HepG2 (cell line): ENCODE measurements around the gene RABGAP1L. TPM values are rescaled to one million over a fixed set of nuclear protein-coding genes. Genes with fewer than 3 reads are reported as not detected.

Experiments used
- ATAC-seq: fragments of 200-7000 bp; cut with Tn5 transposase; 3 replicates; pipeline ENCODE4 v1.9.1; 2020; ENCODE audit warnings: mild to moderate bottlenecking, moderate library complexity
- BruUV-seq: library from RNA; stranded (reverse); fragments of 400-500 nt; replicated peaks from 2 replicates; lab custom pipeline; 2021; lab: Mats Ljungman, UMichigan
- CTCF ChIA-PET: fragments of 300-600 bp; formaldehyde crosslinking; extraction: SDS; loops from one replicate; lab custom pipeline; 2021; ENCODE audit warnings: low total read pairs, inconsistent platforms, low intra/inter-chr PET ratio; lab: Yijun Ruan, JAX
- POLR2A ChIA-PET: fragments of 350-600 bp; sonication (Branson Sonifier 250); formaldehyde crosslinking; loops from one replicate; lab custom pipeline; 2020; ENCODE audit warnings: antibody characterized with exemption, inconsistent platforms; lab: Yijun Ruan, JAX
- DNase-seq: peaks from one replicate; pipeline ENCODE4 v3.0.0-alpha.2; 2015; ENCODE audit warnings: low spot score
- FAIRE-seq: peaks from 3 replicates; lab custom pipeline; 2011; peaks lifted over from hg19 to GRCh38; lab: Jason Lieb, UNC
- H2AFZ ChIP-seq: one replicate; pipeline ENCODE4 v1.6.1; 2011; ENCODE audit warnings: low read length, inconsistent platforms
- H3K27ac ChIP-seq: fragments of 300-600 bp; 3 replicates; pipeline ENCODE4 v1.8.0; 2011; ENCODE audit warnings: mixed run types, mild to moderate bottlenecking, mixed read lengths, low read length, inconsistent platforms; ENCODE audit not compliant: insufficient read depth; ENCODE audit errors: extremely low read length
- H3K27me3 ChIP-seq, 2 experiments: fragments of 200-600 bp in 1 of 2; 2 replicates in 1 of 2; 3 replicates in 1 of 2; pipeline versions ENCODE4 v1.6.0 to v1.8.0; 2011; ENCODE audit warnings: low read length in 2 of 2, mild to moderate bottlenecking in 2 of 2, moderate library complexity in 2 of 2, inconsistent platforms in 1 of 2; ENCODE audit not compliant: insufficient read depth in 2 of 2, control insufficient read depth in 1 of 2
- H3K36me3 ChIP-seq, 2 experiments: fragments of 200-600 bp in 1 of 2; replicated peaks in 1 of 2; 2 replicates in 1 of 2; 3 replicates in 1 of 2; pipeline versions ENCODE4 v1.5.1 to v1.8.0; 2011; ENCODE audit warnings: low read length in 2 of 2, inconsistent platforms in 1 of 2; ENCODE audit not compliant: insufficient read depth in 2 of 2, control insufficient read depth in 1 of 2
- H3K4me1 ChIP-seq: 2 replicates; pipeline ENCODE4 v1.5.1; 2012; ENCODE audit warnings: low read length, inconsistent platforms; ENCODE audit not compliant: insufficient read depth
- H3K4me2 ChIP-seq: 2 replicates; pipeline ENCODE4 v1.6.0; 2011; ENCODE audit warnings: low read depth, low read length, inconsistent platforms
- H3K4me3 ChIP-seq, 3 experiments: fragments of 200-600 bp in 1 of 3; sonication (generic), shearing (Covaris generic) in 1 of 3; replicated peaks in 1 of 3; 2 replicates each; pipeline ENCODE4 v1.5.1; 2011 to 2016; ENCODE audit warnings: low read length in 3 of 3, inconsistent platforms in 2 of 3, low read depth in 2 of 3, mild to moderate bottlenecking in 2 of 3, control low read depth in 1 of 3, mixed read lengths in 1 of 3; ENCODE audit not compliant: insufficient read depth in 1 of 3
- H3K79me2 ChIP-seq: one replicate; pipeline ENCODE4 v1.6.1; 2011; ENCODE audit warnings: low read length, inconsistent platforms; ENCODE audit not compliant: insufficient read depth
- H3K9ac ChIP-seq: 2 replicates; pipeline ENCODE4 v1.6.0; 2011; ENCODE audit warnings: mild to moderate bottlenecking, low read depth, low read length, inconsistent platforms; ENCODE audit not compliant: insufficient read depth
- H3K9me3 ChIP-seq: 2 replicates; pipeline ENCODE4 v1.5.1; 2012; ENCODE audit warnings: mild to moderate bottlenecking, low read length
- H4K20me1 ChIP-seq: 2 replicates; pipeline ENCODE4 v1.6.0; 2011; ENCODE audit warnings: inconsistent platforms, mild to moderate bottlenecking, low read length, moderate library complexity; ENCODE audit not compliant: insufficient read depth
- ATRX ChIP-seq: sonication (generic); formaldehyde crosslinking; IDR thresholded peaks from 2 replicates; pipeline ENCODE4 v1.4.0; 2020; ENCODE audit warnings: missing genetic modification reagents, borderline replicate concordance
- SP140L ChIP-seq: sonication (generic); formaldehyde crosslinking; IDR thresholded peaks from 2 replicates; pipeline ENCODE4 v1.4.0; 2020; ENCODE audit warnings: missing genetic modification reagents, borderline replicate concordance
- SYNCRIP ChIP-seq: fragments of 200-400 bp; formaldehyde crosslinking; IDR thresholded peaks from 2 replicates; pipeline ENCODE4 v1.6.1; 2018; ENCODE audit warnings: mild to moderate bottlenecking, low read depth, low read length; ENCODE audit not compliant: insufficient read depth
- ZC3H4 ChIP-seq: sonication (generic); formaldehyde crosslinking; IDR thresholded peaks from 2 replicates; pipeline ENCODE4 v1.4.0; 2020; ENCODE audit warnings: missing genetic modification reagents, borderline replicate concordance
- ZNF260 ChIP-seq: sonication (generic); formaldehyde crosslinking; IDR thresholded peaks from 2 replicates; pipeline ENCODE4 v1.4.0; 2020; ENCODE audit warnings: missing genetic modification reagents, low read depth, mild to moderate bottlenecking, borderline replicate concordance
- ZNF510 ChIP-seq: sonication (generic); formaldehyde crosslinking; IDR thresholded peaks from 2 replicates; pipeline ENCODE4 v1.4.0; 2020; ENCODE audit warnings: low read depth, mild to moderate bottlenecking, missing genetic modification reagents
- ZNF7 ChIP-seq: IDR thresholded peaks from 2 replicates; pipeline ENCODE4 v1.6.1; 2016; ENCODE audit warnings: missing biosample characterization, missing genetic modification reagents
- WGBS: methylation state at CpG from one replicate; pipeline ENCODE4 v1.1.6; 2017; ENCODE audit warnings: low lambda C conversion rate; 5-methylcytosine and 5-hydroxymethylcytosine counted together
- in situ Hi-C: cut with HindIII; loops from 2 replicates; pipeline ENCODE4 v1.10.0; 2017; ENCODE audit warnings: low pct_unique_long_range_greater_than_20kb; ENCODE audit not compliant: extremely low pct_ligation_motif_present
- intact Hi-C: fragments of 100-400 bp; cut with micrococcal nuclease; formaldehyde crosslinking; loops from one replicate; pipeline ENCODE4 v1.10.0; 2022; ENCODE audit not compliant: unreplicated experiment
- polyA plus RNA-seq, 8 experiments: library from polyadenylated mRNA; depleted of rRNA in 3 of 8; stranded (reverse) in 7 of 8; unstranded in 1 of 8; fragments of >200 nt; fragmentation: Illumina TruSeq in 4 of 8; extraction: Trizol in 4 of 8; gene quantifications; 2 replicates each; pipeline versions ENCODE4 v1.2.1 to v1.2.3, GENCODE V29; 2011 to 2016; ENCODE audit warnings: low read depth in 4 of 8, missing spikeins in 1 of 8, mixed read lengths in 1 of 8; ENCODE audit not compliant: insufficient read depth in 1 of 8
- total RNA-seq, 5 experiments: library from RNA; depleted of rRNA; stranded (reverse); fragments of >200 nt; fragmentation: Illumina TruSeq; extraction: Trizol; gene quantifications; 2 replicates each; pipeline ENCODE4 v1.2.3, GENCODE V29; 2016; ENCODE audit warnings: low read depth in 1 of 5
- TF ChIP-seq, protein P1 (sequence below): sonication (generic); formaldehyde crosslinking; conservative IDR thresholded peaks from 2 replicates; pipeline ENCODE4 v1.4.0; 2020; ENCODE audit warnings: missing genetic modification reagents

The RABGAP1L gene
- total and polyA plus RNA-seq, 2 of the 13 experiments (the other 11 are each of a cell fraction or from before 2014, with no cell fraction given): 7.9 to 22.6 TPM

DNA sequence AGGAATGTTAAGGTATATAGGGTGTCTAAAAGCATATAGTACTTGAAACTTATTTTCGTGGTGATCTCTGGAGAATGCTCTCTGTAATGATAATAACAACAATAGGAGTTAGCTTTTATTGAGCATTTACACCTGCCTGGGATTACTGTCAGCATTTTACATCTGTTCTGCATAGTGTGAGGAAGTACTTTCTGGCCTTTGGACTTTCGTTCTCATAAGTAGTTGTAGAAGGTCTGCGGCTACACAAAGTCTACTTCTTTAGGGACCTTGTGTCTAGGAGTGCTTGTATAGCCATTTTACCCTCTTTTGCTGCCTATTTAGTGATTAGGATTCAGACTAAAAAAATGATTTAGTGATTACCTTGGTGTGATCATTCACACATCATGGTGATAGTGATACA is 184.8 kb downstream of the RABGAP1L start:
- BruUV-seq: no TSS peak
- CTCF ChIA-PET: no interaction called here
- H3K27ac ChIP-seq: no peak overlapping the region
- H3K79me2 ChIP-seq: no peaks in the 10 kb centered on the region
- H4K20me1 ChIP-seq: no peaks in the 10 kb centered on the region
- 88% methylated on average over 3 of the region's 3 CpGs for WGBS
- no peak for FAIRE-seq
- intact Hi-C loops: no loop called here
- no peak for DNase-seq
- H3K9ac ChIP-seq: no peak overlapping the region
- H3K9me3 ChIP-seq: no peaks in the 10 kb centered on the region
- no peaks in the 10 kb centered on the region for H3K27me3 ChIP-seq
- H3K4me1 ChIP-seq: no peaks in the 10 kb centered on the region
- H3K36me3 ChIP-seq: no peaks in the 10 kb centered on the region
- no peak overlapping the region for H3K4me2 ChIP-seq
- no peak for ATAC-seq
- no peak overlapping the region for H3K4me3 ChIP-seq
- TF ChIP-seq ZC3H4 (no peak), ATRX (CRISPR knock-in tag) (no peak), ZNF510 (CRISPR knock-in tag) (no peak), ZNF260 (CRISPR knock-in tag) (no peak), SYNCRIP (no peak), ZNF7 (CRISPR knock-in tag) (no peak), SP140L (CRISPR knock-in tag) (no peak)
- TF ChIP-seq, protein P1, sequence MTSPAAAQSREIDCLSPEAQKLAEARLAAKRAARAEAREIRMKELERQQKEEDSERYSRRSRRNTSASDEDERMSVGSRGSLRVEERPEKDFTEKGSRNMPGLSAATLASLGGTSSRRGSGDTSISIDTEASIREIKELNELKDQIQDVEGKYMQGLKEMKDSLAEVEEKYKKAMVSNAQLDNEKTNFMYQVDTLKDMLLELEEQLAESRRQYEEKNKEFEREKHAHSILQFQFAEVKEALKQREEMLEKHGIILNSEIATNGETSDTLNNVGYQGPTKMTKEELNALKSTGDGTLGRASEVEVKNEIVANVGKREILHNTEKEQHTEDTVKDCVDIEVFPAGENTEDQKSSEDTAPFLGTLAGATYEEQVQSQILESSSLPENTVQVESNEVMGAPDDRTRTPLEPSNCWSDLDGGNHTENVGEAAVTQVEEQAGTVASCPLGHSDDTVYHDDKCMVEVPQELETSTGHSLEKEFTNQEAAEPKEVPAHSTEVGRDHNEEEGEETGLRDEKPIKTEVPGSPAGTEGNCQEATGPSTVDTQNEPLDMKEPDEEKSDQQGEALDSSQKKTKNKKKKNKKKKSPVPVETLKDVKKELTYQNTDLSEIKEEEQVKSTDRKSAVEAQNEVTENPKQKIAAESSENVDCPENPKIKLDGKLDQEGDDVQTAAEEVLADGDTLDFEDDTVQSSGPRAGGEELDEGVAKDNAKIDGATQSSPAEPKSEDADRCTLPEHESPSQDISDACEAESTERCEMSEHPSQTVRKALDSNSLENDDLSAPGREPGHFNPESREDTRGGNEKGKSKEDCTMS (CRISPR knock-in tag): no peak
- TF ChIP-seq, all 625 proteins: peak for 0
- POLR2A ChIA-PET: no interaction called here
- H2AFZ ChIP-seq: no peak overlapping the region
- in situ Hi-C loops: no loop called here
